ENCODE data around the gene TRPM1. TPM values are rescaled to one million over a fixed set of nuclear protein-coding genes. Genes with fewer than 3 reads are reported as not detected.

The TRPM1 gene
- total RNA-seq, 1 donor from 2014 or later: not detected

GRCh38 chr15:31147944-31148296, 46.4 kb upstream of the TRPM1 start:
- ATAC-seq (ENCODE audit: low read depth) (no peak), DNase-seq (no peak)
- intact Hi-C loops (cut with micrococcal nuclease): no loop called here
- POLR2A ChIA-PET: no interaction called here
- Mint-ChIP-seq H3K4me3 (no peak overlapping the region), H3K9me3 (no peaks in the 10 kb centered on the region), H3K4me1 (no peaks in the 10 kb centered on the region), H3K36me3 (ENCODE audit: low read depth) (no peaks in the 10 kb centered on the region), H3K27ac (no peak overlapping the region), H3K27me3 (peaks cover 7% of the 10 kb centered on the region)
- CTCF ChIA-PET: interaction anchor here (1.7 kb wide), 1 partner anchor 19 kb away, joined by 5 read pairs; no protein-coding TSS in a partner anchor
- no peak for TF ChIP-seq CTCF (IDR thresholded peaks at IDR 0.05)

GRCh38 chr15:31147456-31147855, 45.9 kb upstream of the TRPM1 start:
- no peak for ATAC-seq (ENCODE audit: low read depth)
- Mint-ChIP-seq H3K4me1 (no peaks in the 10 kb centered on the region), H3K4me3 (no peak overlapping the region), H3K36me3 (ENCODE audit: low read depth) (no peaks in the 10 kb centered on the region), H3K27me3 (peaks cover 7% of the 10 kb centered on the region), H3K9me3 (no peaks in the 10 kb centered on the region), H3K27ac (no peak overlapping the region)
- ChIA-PET POLR2A (no interaction called here), CTCF (interaction anchor here (1.7 kb wide), 1 partner anchor 18 kb away, joined by 5 read pairs; no protein-coding TSS in a partner anchor)
- no peak for TF ChIP-seq CTCF (IDR thresholded peaks at IDR 0.05)
- intact Hi-C loops (cut with micrococcal nuclease): no loop called here
- DNase-seq: no peak

GRCh38 chr15:31145271-31145911, 43.9 kb upstream of the TRPM1 start:
- H3K36me3 Mint-ChIP-seq (ENCODE audit: low read depth): no peaks in the 10 kb centered on the region
- no peaks in the 10 kb centered on the region for H3K9me3 Mint-ChIP-seq
- ATAC-seq (ENCODE audit: low read depth) (no peak), DNase-seq (no peak)
- TF ChIP-seq CTCF (IDR thresholded peaks at IDR 0.05): no peak
- ChIA-PET CTCF (no interaction called here), POLR2A (no interaction called here)
- H3K27ac Mint-ChIP-seq: no peak overlapping the region
- H3K4me1 Mint-ChIP-seq: no peaks in the 10 kb centered on the region
- no peak overlapping the region for H3K4me3 Mint-ChIP-seq
- intact Hi-C loops (cut with micrococcal nuclease): no loop called here
- H3K27me3 Mint-ChIP-seq: peaks cover 2% of the 10 kb centered on the region

- intact Hi-C loops (cut with micrococcal nuclease): no loop called here
- no peak overlapping the region for H3K4me3 Mint-ChIP-seq
- DNase-seq: no peak
- H3K27ac Mint-ChIP-seq: no peak overlapping the region
- H3K36me3 Mint-ChIP-seq (ENCODE audit: low read depth): no peaks in the 10 kb centered on the region
- no peak for ATAC-seq (ENCODE audit: low read depth)
- POLR2A ChIA-PET: no interaction called here
- no peaks in the 10 kb centered on the region for H3K4me1 Mint-ChIP-seq
- H3K27me3 Mint-ChIP-seq: no peaks in the 10 kb centered on the region
- no peak for TF ChIP-seq CTCF (IDR thresholded peaks at IDR 0.05)
- H3K9me3 Mint-ChIP-seq: no peaks in the 10 kb centered on the region
- CTCF ChIA-PET: no interaction called here
These were observed 40.3 kb upstream of the TRPM1 start for GRCh38 chr15:31141792-31142191.

- intact Hi-C loops (cut with micrococcal nuclease): no loop called here
- POLR2A ChIA-PET: no interaction called here
- Mint-ChIP-seq H3K27me3 (no peaks in the 10 kb centered on the region), H3K4me1 (no peaks in the 10 kb centered on the region), H3K36me3 (ENCODE audit: low read depth) (no peaks in the 10 kb centered on the region), H3K4me3 (no peak overlapping the region), H3K27ac (no peak overlapping the region), H3K9me3 (no peaks in the 10 kb centered on the region)
- DNase-seq: no peak
- ATAC-seq (ENCODE audit: low read depth): no peak
- CTCF ChIA-PET: interaction anchor here (1.6 kb wide), 1 partner anchor 475 kb away, joined by 4 read pairs; no protein-coding TSS in a partner anchor
- no peak for TF ChIP-seq CTCF (IDR thresholded peaks at IDR 0.05)
These were observed 35.2 kb upstream of the TRPM1 start for GRCh38 chr15:31136607-31137328.
